Esophagus muscularis mucosa (tissue), 3 donors: ENCODE results near the gene KRTCAP3.

Source experiments
- POLR2A ChIP-seq: fragments of 450-650 bp; IDR thresholded peaks from one replicate; pipeline ENCODE4 v1.6.1; 2017; ENCODE audit warnings: antibody characterized with exemption, moderate library complexity, mild to moderate bottlenecking, low read depth
- TF ChIP-seq, protein P1 (sequence below), 3 experiments: fragments of 200-600 bp in 2 of 3; fragments of 450-650 bp in 1 of 3; sonication (generic) in 2 of 3; IDR thresholded peaks; one replicate each; pipeline ENCODE4 v1.5.1; 2017 to 2019; ENCODE audit warnings: antibody characterized with exemption in 3 of 3, mild to moderate bottlenecking in 2 of 3, moderate library complexity in 1 of 3

GRCh38 chr2:27489118-27489497 is 46.9 kb downstream of the KRTCAP3 start:
- TF ChIP-seq, protein P1, sequence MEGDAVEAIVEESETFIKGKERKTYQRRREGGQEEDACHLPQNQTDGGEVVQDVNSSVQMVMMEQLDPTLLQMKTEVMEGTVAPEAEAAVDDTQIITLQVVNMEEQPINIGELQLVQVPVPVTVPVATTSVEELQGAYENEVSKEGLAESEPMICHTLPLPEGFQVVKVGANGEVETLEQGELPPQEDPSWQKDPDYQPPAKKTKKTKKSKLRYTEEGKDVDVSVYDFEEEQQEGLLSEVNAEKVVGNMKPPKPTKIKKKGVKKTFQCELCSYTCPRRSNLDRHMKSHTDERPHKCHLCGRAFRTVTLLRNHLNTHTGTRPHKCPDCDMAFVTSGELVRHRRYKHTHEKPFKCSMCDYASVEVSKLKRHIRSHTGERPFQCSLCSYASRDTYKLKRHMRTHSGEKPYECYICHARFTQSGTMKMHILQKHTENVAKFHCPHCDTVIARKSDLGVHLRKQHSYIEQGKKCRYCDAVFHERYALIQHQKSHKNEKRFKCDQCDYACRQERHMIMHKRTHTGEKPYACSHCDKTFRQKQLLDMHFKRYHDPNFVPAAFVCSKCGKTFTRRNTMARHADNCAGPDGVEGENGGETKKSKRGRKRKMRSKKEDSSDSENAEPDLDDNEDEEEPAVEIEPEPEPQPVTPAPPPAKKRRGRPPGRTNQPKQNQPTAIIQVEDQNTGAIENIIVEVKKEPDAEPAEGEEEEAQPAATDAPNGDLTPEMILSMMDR (IDR thresholded peaks at IDR 0.05), result peak in 1 of 3 experiments; percentile 19
- no peak for TF ChIP-seq POLR2A
